ENCODE measurements around the gene PCBP3.
"Not testable (repeated sequence)": the region's sequence is repeated elsewhere in the genome, so short reads cannot be mapped to it uniquely, and the experiment has no call there.

Gene PCBP3

GRCh38 chr21:45709173-45709572 is 65.6 kb downstream of the PCBP3 start:
- TF ChIP-seq, protein P1, sequence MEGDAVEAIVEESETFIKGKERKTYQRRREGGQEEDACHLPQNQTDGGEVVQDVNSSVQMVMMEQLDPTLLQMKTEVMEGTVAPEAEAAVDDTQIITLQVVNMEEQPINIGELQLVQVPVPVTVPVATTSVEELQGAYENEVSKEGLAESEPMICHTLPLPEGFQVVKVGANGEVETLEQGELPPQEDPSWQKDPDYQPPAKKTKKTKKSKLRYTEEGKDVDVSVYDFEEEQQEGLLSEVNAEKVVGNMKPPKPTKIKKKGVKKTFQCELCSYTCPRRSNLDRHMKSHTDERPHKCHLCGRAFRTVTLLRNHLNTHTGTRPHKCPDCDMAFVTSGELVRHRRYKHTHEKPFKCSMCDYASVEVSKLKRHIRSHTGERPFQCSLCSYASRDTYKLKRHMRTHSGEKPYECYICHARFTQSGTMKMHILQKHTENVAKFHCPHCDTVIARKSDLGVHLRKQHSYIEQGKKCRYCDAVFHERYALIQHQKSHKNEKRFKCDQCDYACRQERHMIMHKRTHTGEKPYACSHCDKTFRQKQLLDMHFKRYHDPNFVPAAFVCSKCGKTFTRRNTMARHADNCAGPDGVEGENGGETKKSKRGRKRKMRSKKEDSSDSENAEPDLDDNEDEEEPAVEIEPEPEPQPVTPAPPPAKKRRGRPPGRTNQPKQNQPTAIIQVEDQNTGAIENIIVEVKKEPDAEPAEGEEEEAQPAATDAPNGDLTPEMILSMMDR (IDR thresholded peaks at IDR 0.05; ENCODE audit: low read depth, low read length): no peak
- TF ChIP-seq MAX (IDR thresholded peaks at IDR 0.05; ENCODE audit: low read depth, low read length) (no peak), POLR2A (IDR thresholded peaks at IDR 0.05; ENCODE audit: extremely low read depth, insufficient read length) (no peak), MYC (IDR thresholded peaks at IDR 0.05; ENCODE audit: low read depth, low read length) (no peak)
- DNase-seq (ENCODE audit: low read depth): peak; percentile 35

DNA sequence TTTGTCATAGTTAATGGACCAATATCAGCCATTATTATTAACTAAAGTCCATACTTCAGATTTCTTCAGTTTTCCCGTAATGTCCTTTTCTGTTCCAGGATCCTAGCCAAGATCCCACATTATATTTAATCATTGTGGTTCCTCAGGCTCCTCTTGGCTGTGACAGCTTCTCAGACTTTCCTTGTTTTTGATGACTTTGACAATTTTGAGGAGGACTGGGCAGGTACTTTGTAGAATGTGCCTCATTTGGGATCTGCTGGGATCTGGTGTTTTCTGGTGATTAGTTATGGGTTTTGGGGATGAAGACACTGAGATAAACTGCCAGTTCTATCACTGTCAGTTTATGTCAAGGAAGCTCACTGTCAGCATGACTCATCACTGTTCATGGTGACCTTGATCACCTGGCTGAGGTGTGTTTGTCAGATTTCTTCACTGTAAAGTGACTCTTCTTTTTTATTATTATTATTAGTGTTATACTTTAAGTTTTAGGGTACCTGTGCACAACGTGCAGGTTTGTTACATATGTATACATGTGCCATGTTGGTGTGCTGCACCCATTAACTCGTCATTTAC is 66.3 kb downstream of the PCBP3 start:
- no peak overlapping the region for H3K4me3 ChIP-seq (ENCODE audit: low read depth, low read length)
- no peak for TF ChIP-seq MAX (IDR thresholded peaks at IDR 0.05; ENCODE audit: low read depth, low read length)
- no peak for TF ChIP-seq POLR2A (IDR thresholded peaks at IDR 0.05; ENCODE audit: extremely low read depth, insufficient read length)
- no peak for TF ChIP-seq MYC (IDR thresholded peaks at IDR 0.05; ENCODE audit: low read depth, low read length)
- TF ChIP-seq, protein P1 (IDR thresholded peaks at IDR 0.05; ENCODE audit: low read depth, low read length): no peak
- DNase-seq (ENCODE audit: low read depth): no peak

More at GRCh38 chr21:45709173-45709572, 65.6 kb downstream of the PCBP3 start:
- no peak overlapping the region for H3K4me3 ChIP-seq (ENCODE audit: low read depth, low read length)

GRCh38 chr21:45710306-45710705 is 66.8 kb downstream of the PCBP3 start:
- DNase-seq (ENCODE audit: low read depth): not testable (repeated sequence)

DNA sequence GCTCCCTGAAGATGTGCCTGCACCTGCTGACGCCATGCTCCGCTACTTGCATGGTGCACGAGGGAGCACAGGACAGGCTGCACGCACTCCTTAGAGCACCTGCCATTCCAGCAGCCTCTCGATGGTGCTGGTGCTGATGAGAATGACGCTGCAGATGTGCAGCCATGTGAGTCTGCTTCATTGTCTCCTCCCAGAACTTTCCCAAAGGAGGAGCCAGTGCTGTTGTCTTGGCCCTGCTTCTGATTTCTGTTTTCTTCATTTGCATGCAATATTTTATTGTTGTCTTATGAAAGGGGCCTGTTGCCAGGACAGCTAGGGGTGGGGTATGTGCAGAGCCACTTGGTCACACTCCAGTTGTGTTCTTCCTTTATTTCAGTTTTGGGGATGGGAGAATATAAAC is 70.1 kb downstream of the PCBP3 start:
- TF ChIP-seq, protein P1 (IDR thresholded peaks at IDR 0.05; ENCODE audit: low read depth, low read length): no peak
- TF ChIP-seq POLR2A (IDR thresholded peaks at IDR 0.05; ENCODE audit: extremely low read depth, insufficient read length) (no peak), MYC (IDR thresholded peaks at IDR 0.05; ENCODE audit: low read depth, low read length) (no peak), MAX (IDR thresholded peaks at IDR 0.05; ENCODE audit: low read depth, low read length) (no peak)
- no peak overlapping the region for H3K4me3 ChIP-seq (ENCODE audit: low read depth, low read length)
- DNase-seq (ENCODE audit: low read depth): no peak

More at GRCh38 chr21:45710306-45710705, 66.8 kb downstream of the PCBP3 start:
- H3K4me3 ChIP-seq (ENCODE audit: low read depth, low read length): not testable (repeated sequence)

DNA sequence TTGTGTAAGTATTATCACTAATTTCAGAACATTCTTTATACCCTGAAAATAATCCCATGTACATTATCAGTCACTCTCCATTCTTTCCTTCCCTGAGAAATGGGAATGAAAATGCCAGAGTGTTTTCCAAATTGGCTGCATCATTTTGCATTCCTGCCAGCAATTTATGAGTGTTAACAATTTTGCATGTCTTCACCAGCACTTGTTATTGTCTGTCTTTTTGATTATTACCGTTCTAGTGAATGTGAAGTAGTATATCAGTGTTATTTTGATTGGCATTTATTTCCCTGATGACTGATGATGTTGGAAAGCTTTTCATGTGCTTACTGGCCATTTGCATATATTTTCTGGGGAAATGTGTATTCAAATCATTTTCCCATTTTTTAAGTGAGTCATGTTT is 71.9 kb downstream of the PCBP3 start:
- TF ChIP-seq, protein P1 (IDR thresholded peaks at IDR 0.05; ENCODE audit: low read depth, low read length): no peak
- no peak for TF ChIP-seq MAX (IDR thresholded peaks at IDR 0.05; ENCODE audit: low read depth, low read length)
- TF ChIP-seq POLR2A (IDR thresholded peaks at IDR 0.05; ENCODE audit: extremely low read depth, insufficient read length): no peak
- TF ChIP-seq MYC (IDR thresholded peaks at IDR 0.05; ENCODE audit: low read depth, low read length): no peak
- no peak overlapping the region for H3K4me3 ChIP-seq (ENCODE audit: low read depth, low read length)
- DNase-seq (ENCODE audit: low read depth): no peak

- TF ChIP-seq, protein P1 (IDR thresholded peaks at IDR 0.05; ENCODE audit: low read depth, low read length): no peak
- TF ChIP-seq MYC (IDR thresholded peaks at IDR 0.05; ENCODE audit: low read depth, low read length) (no peak), MAX (IDR thresholded peaks at IDR 0.05; ENCODE audit: low read depth, low read length) (no peak), POLR2A (IDR thresholded peaks at IDR 0.05; ENCODE audit: extremely low read depth, insufficient read length) (no peak)
- no peak for DNase-seq (ENCODE audit: low read depth)
- no peak overlapping the region for H3K4me3 ChIP-seq (ENCODE audit: low read depth, low read length)
Measured at GRCh38 chr21:45718413-45718812, 74.9 kb downstream of the PCBP3 start.
